Bronchial epithelial cell (primary cell): ENCODE results near the gene AOPEP. TPM values are rescaled to one million over a fixed set of nuclear protein-coding genes. Genes with fewer than 3 reads are reported as not detected.

Experiments used
- DNase-seq: peaks from one replicate; pipeline ENCODE4 v3.0.0-alpha.2; 2010; ENCODE audit warnings: low read depth
- FAIRE-seq: peaks from 2 replicates; lab custom pipeline; 2011; peaks lifted over from hg19 to GRCh38; lab: Jason Lieb, UNC
- H3K27me3 ChIP-seq: 2 replicates; pipeline ENCODE4 v1.5.1; 2011; ENCODE audit warnings: low read length; ENCODE audit not compliant: control insufficient read depth, insufficient read depth
- H3K36me3 ChIP-seq: 2 replicates; pipeline ENCODE4 v1.5.1; 2011; ENCODE audit warnings: low read length; ENCODE audit not compliant: control insufficient read depth, insufficient read depth
- H3K4me3 ChIP-seq: 2 replicates; pipeline ENCODE4 v1.5.1; 2011; ENCODE audit warnings: mild to moderate bottlenecking, low read depth, low read length, control low read depth
- total RNA-seq: library from RNA; depleted of rRNA; stranded (reverse); fragments of >200 nt; gene quantifications from 2 replicates; pipeline ENCODE4 v1.2.1, GENCODE V29; 2014
- TF ChIP-seq, protein P1 (sequence below): IDR thresholded peaks from 2 replicates; pipeline ENCODE4 v1.5.1; 2011; ENCODE audit warnings: mild to moderate bottlenecking, moderate library complexity, low read length, control low read depth, inconsistent platforms; ENCODE audit not compliant: insufficient read depth, severe bottlenecking

AOPEP gene
- total RNA-seq, 1 donor from 2014 or later = 91.1 TPM

GRCh38 chr9:94853887-94854286, 127.4 kb downstream of the AOPEP start:
- Histone ChIP-seq H3K36me3 (no peaks in the 10 kb centered on the region), H3K27me3 (no peaks in the 10 kb centered on the region), H3K4me3 (no peak overlapping the region)
- TF ChIP-seq, protein P1, sequence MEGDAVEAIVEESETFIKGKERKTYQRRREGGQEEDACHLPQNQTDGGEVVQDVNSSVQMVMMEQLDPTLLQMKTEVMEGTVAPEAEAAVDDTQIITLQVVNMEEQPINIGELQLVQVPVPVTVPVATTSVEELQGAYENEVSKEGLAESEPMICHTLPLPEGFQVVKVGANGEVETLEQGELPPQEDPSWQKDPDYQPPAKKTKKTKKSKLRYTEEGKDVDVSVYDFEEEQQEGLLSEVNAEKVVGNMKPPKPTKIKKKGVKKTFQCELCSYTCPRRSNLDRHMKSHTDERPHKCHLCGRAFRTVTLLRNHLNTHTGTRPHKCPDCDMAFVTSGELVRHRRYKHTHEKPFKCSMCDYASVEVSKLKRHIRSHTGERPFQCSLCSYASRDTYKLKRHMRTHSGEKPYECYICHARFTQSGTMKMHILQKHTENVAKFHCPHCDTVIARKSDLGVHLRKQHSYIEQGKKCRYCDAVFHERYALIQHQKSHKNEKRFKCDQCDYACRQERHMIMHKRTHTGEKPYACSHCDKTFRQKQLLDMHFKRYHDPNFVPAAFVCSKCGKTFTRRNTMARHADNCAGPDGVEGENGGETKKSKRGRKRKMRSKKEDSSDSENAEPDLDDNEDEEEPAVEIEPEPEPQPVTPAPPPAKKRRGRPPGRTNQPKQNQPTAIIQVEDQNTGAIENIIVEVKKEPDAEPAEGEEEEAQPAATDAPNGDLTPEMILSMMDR = no peak
- DNase-seq = peak; percentile 82
- no peak for FAIRE-seq

GRCh38 chr9:94855903-94856302, 129.4 kb downstream of the AOPEP start:
- Histone ChIP-seq H3K36me3 (no peaks in the 10 kb centered on the region), H3K4me3 (no peak overlapping the region), H3K27me3 (no peaks in the 10 kb centered on the region)
- DNase-seq (peak; percentile 27), FAIRE-seq (no peak)
- TF ChIP-seq, protein P1 = no peak

GRCh38 chr9:94857791-94858190, 131.3 kb downstream of the AOPEP start:
- TF ChIP-seq, protein P1 = no peak
- Histone ChIP-seq H3K27me3 (no peaks in the 10 kb centered on the region), H3K4me3 (no peak overlapping the region), H3K36me3 (no peaks in the 10 kb centered on the region)
- FAIRE-seq (no peak), DNase-seq (no peak)

GRCh38 chr9:94859226-94859625, 132.7 kb downstream of the AOPEP start:
- DNase-seq = no peak
- no peaks in the 10 kb centered on the region for H3K36me3 ChIP-seq
- TF ChIP-seq, protein P1 = no peak
- no peak overlapping the region for H3K4me3 ChIP-seq
- H3K27me3 ChIP-seq = no peaks in the 10 kb centered on the region
- no peak for FAIRE-seq

GRCh38 chr9:94859891-94860290, 133.4 kb downstream of the AOPEP start:
- TF ChIP-seq, protein P1 = no peak
- FAIRE-seq (no peak), DNase-seq (no peak)
- H3K27me3 ChIP-seq = no peaks in the 10 kb centered on the region
- no peaks in the 10 kb centered on the region for H3K36me3 ChIP-seq
- H3K4me3 ChIP-seq = no peak overlapping the region
